T-helper 2 cell (primary cell): ENCODE measurements around the gene ZBTB7C.

Experiments
- DNase-seq, 5 experiments: peaks; one replicate each; pipeline versions ENCODE4 v3.0.0 to v3.0.0-alpha.2; 2012 to 2022

Gene ZBTB7C

DNA sequence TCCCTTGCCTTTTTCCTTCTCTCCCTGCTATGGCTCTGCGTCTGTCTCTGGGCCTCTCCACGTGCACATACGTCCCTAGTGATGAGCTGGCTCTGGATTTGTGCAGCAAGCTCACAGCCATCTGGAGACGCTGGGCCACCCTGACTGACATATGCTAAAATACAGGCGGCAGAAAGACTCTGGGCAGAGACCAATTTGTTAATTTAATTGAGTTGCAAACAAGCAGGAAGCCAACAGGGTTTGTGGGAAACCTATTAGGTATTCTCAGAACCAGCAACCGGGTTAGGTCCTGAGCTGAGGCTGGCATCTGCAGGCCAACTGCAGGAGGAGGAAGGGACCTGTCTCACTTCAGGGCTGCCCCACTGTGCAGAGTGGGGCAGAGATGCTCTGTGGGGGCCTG, 425.2 kb downstream of the ZBTB7C start:
- no peak for DNase-seq

DNA sequence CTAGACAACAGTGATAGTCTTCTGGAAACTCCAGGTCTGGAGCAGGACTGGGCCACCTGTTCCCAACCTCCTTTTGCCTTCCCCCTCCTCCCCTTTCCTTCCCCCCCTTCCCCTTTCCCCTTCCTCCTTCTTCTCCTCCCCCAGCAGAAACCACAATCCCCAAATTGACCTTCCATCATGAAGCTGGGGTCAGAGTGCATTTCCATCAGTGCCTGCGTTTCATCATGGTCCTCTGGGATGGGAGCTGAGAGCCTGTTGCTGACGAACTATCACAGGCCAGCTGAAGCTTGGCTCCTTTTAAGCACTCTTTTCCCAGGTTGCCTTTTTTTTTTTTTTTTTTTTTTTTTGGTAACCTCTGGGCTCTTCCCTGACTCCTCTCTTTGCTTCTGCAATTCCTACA, 426.1 kb downstream of the ZBTB7C start:
- DNase-seq: no peak

DNA sequence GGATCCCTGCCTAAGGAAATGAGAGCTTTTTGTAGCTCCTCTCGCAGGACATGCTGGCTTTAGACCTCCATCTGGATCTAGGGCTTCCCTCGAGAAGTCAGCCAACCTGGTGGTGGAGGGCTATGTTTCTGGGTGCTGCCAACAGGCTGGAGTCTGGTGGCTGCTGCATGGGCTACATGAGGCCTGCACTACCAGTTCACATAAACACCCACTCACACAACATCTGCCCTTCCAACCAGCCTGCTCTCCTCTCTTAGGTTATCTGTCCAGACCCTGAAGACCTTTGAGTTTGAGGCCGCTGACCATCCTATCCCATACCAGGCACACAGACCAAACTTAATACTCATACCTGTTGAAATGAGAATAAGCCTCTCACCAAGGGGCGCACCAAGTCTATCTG, 427.4 kb downstream of the ZBTB7C start:
- no peak for DNase-seq

DNA sequence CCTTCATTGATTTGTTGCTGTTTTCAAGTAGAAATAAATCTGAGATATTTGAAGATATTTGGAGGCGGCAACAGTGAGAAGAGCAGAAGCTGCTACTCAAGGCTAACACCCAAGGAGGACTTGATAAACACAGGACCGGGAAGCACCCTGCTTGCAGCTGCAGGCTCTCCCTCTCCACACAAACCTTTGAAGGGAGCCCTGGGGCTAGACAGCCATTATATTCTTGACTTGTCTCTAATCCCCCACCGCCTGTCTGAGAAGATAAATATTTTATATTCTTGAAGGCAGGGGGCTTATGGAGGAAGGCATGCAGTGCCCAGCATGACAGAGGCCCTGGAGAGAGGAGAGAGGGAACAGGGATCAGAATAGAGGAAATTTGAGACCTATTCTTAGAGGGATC, 427.9 kb downstream of the ZBTB7C start:
- DNase-seq: no peak

DNA sequence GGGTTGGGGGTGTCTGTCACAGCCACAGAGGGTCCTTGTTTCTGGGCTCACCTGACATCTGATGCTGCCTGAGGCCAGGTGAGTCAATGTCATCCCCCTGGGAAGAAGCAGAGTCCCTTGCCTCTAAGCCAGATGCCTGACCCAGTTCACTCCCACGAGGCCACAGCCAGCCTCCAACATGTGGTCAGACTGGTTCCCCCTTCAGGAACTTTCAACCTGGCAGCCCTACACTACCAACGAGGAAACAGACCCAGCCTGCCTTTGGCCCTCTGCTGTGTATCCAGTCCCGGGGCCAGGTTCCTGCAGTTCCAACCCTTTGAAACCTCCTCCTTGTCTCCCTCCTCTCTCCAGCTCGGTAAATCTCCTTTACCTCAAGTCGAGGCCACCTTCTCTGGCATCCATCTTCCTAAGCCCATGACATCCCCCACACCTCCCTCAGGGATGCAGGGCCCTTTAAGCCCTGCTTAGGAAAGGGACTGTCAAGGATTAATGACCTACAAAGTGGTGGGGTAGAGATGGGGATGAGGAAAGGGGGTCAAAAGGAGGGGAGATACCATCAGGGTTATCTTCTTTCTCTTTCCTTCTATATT, 429.5 kb downstream of the ZBTB7C start:
- no peak for DNase-seq

DNA sequence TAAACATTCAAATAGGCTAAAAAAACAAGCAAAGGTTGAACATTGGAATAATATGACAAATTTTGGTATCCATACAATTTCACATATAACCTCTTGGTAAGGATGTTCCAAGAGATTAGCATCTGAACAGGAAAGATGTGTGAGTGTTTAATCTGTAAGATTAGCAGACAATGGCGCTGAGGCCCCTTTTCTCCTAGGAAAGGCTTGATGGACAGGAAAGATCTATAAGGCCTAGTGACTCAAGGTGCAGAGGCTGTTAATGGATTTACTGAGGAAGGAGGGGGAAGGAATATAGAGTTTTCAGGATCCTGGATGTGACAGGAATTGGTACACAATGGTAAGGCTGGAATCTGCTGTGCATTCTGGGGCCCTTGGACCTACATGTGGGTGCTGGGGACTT, 430.6 kb downstream of the ZBTB7C start:
- DNase-seq: no peak

DNA sequence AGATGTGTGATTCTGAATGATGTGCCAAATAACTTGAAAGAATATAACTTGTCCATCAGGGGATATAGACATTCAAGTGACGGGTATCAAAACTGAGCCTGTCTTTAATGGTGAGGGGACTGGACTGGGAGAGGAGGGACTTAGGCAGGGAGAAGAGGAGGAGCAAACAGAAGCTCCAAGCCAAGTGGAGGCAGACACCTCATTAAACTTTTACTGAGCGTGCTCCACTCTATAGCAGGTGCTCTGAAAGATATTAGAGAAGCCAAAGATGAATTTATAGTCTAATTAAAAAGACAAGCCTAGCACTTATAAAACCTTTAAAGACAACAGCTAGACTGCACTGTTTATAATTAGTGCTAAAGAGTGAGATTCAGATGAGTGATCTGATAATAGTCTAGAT, 431.0 kb downstream of the ZBTB7C start:
- DNase-seq: no peak
